GM23338 (cell line): ENCODE measurements around the gene CYYR1. TPM values are rescaled to one million over a fixed set of nuclear protein-coding genes. Genes with fewer than 3 reads are reported as not detected.

Experiments
- ATAC-seq: fragments of 200-7000 bp; cut with Tn5 transposase; 3 replicates; pipeline ENCODE4 v1.9.1; 2020
- DNase-seq: peaks from one replicate; pipeline ENCODE4 v3.0.0-alpha.2; 2015; ENCODE audit warnings: low spot score
- H2AFZ ChIP-seq: fragments of 200-600 bp; sonication (generic); 2 replicates; pipeline ENCODE4 v1.8.0; 2016; ENCODE audit warnings: antibody characterized with exemption, mild to moderate bottlenecking, moderate library complexity
- H3F3A ChIP-seq: fragments of 200-600 bp; sonication (generic); replicated peaks from 2 replicates; pipeline ENCODE4 v1.8.0; 2017; ENCODE audit warnings: antibody characterized with exemption, mixed run types, low read depth
- H3K27ac ChIP-seq: fragments of 200-600 bp; sonication (generic); 2 replicates; pipeline ENCODE4 v1.6.1; 2016; ENCODE audit warnings: low read depth
- H3K27me3 ChIP-seq: fragments of 200-600 bp; sonication (generic); 2 replicates; pipeline ENCODE4 v1.8.0; 2016; ENCODE audit warnings: mild to moderate bottlenecking, mixed run types, moderate library complexity; ENCODE audit not compliant: insufficient read depth
- H3K36me3 ChIP-seq: fragments of 200-600 bp; sonication (generic); 2 replicates; pipeline ENCODE4 v1.8.0; 2016; ENCODE audit warnings: mild to moderate bottlenecking; ENCODE audit not compliant: insufficient read depth
- H3K4me1 ChIP-seq: fragments of 200-600 bp; sonication (generic); 2 replicates; pipeline ENCODE4 v1.8.0; 2016; ENCODE audit warnings: mild to moderate bottlenecking, moderate library complexity; ENCODE audit not compliant: insufficient read depth
- H3K4me2 ChIP-seq: fragments of 200-600 bp; sonication (generic); 2 replicates; pipeline ENCODE4 v1.7.1; 2017; ENCODE audit warnings: mixed run types
- H3K4me3 ChIP-seq: fragments of 200-600 bp; sonication (generic); 2 replicates; pipeline ENCODE4 v1.6.1; 2016; ENCODE audit warnings: mixed run types
- H3K79me2 ChIP-seq: fragments of 200-600 bp; sonication (generic); replicated peaks from 2 replicates; pipeline ENCODE4 v1.8.0; 2017; ENCODE audit warnings: mild to moderate bottlenecking; ENCODE audit not compliant: insufficient read depth
- H3K9me2 ChIP-seq: fragments of 200-600 bp; sonication (generic); 2 replicates; pipeline ENCODE4 v1.8.0; 2017; ENCODE audit not compliant: insufficient read depth
- H4K20me1 ChIP-seq: fragments of 200-600 bp; sonication (generic); replicated peaks from 2 replicates; pipeline ENCODE4 v1.8.0; 2017; ENCODE audit warnings: mild to moderate bottlenecking; ENCODE audit not compliant: insufficient read depth
- H3K27ac Mint-ChIP-seq: 2 replicates; pipeline ENCODE4 v1.8.0; 2020; ENCODE audit warnings: inconsistent platforms, mild to moderate bottlenecking, moderate library complexity, mixed read lengths
- H3K27me3 Mint-ChIP-seq: 3 replicates; pipeline ENCODE4 v1.8.0; 2022; ENCODE audit warnings: low read depth, mild to moderate bottlenecking, moderate library complexity, mixed read lengths, inconsistent platforms; ENCODE audit not compliant: insufficient read depth, poor library complexity
- H3K36me3 Mint-ChIP-seq: 3 replicates; pipeline ENCODE4 v1.8.0; 2021; ENCODE audit warnings: low read depth, mild to moderate bottlenecking, inconsistent platforms, moderate library complexity, mixed read lengths
- H3K4me1 Mint-ChIP-seq: 3 replicates; pipeline ENCODE4 v1.8.0; 2020; ENCODE audit warnings: mild to moderate bottlenecking, inconsistent platforms, mixed read lengths
- H3K4me3 Mint-ChIP-seq: 3 replicates; pipeline ENCODE4 v1.8.0; 2021; ENCODE audit warnings: moderate library complexity, mild to moderate bottlenecking, inconsistent platforms, mixed read lengths
- H3K9me3 Mint-ChIP-seq: 3 replicates; pipeline ENCODE4 v1.8.0; 2020; ENCODE audit warnings: moderate library complexity, mild to moderate bottlenecking, inconsistent platforms, mixed read lengths
- JUNB ChIP-seq: IDR thresholded peaks from one replicate; pipeline ENCODE4 v1.6.1; 2016; ENCODE audit warnings: antibody characterized with exemption; ENCODE audit not compliant: unreplicated experiment
- NANOG ChIP-seq: IDR thresholded peaks from 2 replicates; pipeline ENCODE4 v1.6.1; 2016; ENCODE audit warnings: antibody characterized with exemption, borderline replicate concordance
- ZNF462 ChIP-seq: fragments of 250-450 bp; sonication (Bioruptor Pico); IDR thresholded peaks from 2 replicates; pipeline ENCODE4 v1.5.0; 2020; ENCODE audit warnings: mild to moderate bottlenecking, moderate library complexity
- polyA plus RNA-seq: library from polyadenylated mRNA; unstranded; fragments of >200 nt; fragmentation: Nextera tagmentation; extraction: Ambion mirVana; gene quantifications from 2 replicates; pipeline ENCODE4 v1.2.1, GENCODE V29; 2016
- total RNA-seq: library from RNA; depleted of rRNA; stranded (reverse); fragments of >200 nt; shearing (Covaris generic); gene quantifications from 2 replicates; pipeline ENCODE4 v1.2.3, GENCODE V29; 2014
- TF ChIP-seq, protein P1 (sequence below): IDR thresholded peaks from one replicate; pipeline ENCODE4 v1.6.1; 2018; ENCODE audit warnings: antibody characterized with exemption; ENCODE audit not compliant: unreplicated experiment
- TF ChIP-seq, protein P2 (sequence below), 2 experiments: fragments of 200-600 bp in 1 of 2; sonication (generic) in 1 of 2; conservative IDR thresholded peaks; 2 replicates each; pipeline versions ENCODE4 v1.5.1 to v1.6.1; 2016 to 2017; ENCODE audit warnings: antibody characterized with exemption in 2 of 2, low read depth in 2 of 2, mild to moderate bottlenecking in 2 of 2, moderate library complexity in 1 of 2
- TF ChIP-seq, protein P3 (sequence below): IDR thresholded peaks from 2 replicates; pipeline ENCODE4 v1.6.1; 2016; ENCODE audit warnings: antibody characterized with exemption

Gene CYYR1
- total and polyA plus RNA-seq, 2 experiments from 2014 or later: 23.8 to 25.4 TPM

DNA sequence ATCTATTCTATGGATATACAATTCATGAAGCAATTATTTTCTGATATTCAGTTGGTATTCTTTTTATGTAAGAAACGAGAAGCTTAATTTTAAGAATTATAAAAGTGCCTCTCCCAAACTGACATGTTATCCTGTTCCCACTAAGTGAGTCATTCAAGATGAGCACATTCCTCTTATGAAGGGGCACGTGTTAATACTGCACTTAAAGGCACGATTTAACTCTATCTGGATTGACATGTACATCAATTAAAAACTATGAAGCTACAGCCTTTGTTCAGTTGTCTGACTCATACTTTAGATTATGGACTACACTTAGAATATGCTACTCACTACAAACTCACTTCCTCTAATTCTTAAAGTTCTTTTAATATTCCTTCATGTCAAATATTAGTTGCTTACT, 111.6 kb downstream of the CYYR1 start:
- Histone ChIP-seq H3K79me2 (no peaks in the 10 kb centered on the region), H3K4me2 (no peak overlapping the region), H4K20me1 (no peaks in the 10 kb centered on the region), H3K9me2 (peaks cover 3% of the 10 kb centered on the region; the same call in 1 of the 2 replicates), H2AFZ (no peak overlapping the region), H3K27ac (no peak overlapping the region), H3K36me3 (no peaks in the 10 kb centered on the region), H3F3A (no peaks in the 10 kb centered on the region), H3K27me3 (no peaks in the 10 kb centered on the region), H3K4me3 (no peak overlapping the region), H3K4me1 (no peaks in the 10 kb centered on the region)
- TF ChIP-seq, protein P1, sequence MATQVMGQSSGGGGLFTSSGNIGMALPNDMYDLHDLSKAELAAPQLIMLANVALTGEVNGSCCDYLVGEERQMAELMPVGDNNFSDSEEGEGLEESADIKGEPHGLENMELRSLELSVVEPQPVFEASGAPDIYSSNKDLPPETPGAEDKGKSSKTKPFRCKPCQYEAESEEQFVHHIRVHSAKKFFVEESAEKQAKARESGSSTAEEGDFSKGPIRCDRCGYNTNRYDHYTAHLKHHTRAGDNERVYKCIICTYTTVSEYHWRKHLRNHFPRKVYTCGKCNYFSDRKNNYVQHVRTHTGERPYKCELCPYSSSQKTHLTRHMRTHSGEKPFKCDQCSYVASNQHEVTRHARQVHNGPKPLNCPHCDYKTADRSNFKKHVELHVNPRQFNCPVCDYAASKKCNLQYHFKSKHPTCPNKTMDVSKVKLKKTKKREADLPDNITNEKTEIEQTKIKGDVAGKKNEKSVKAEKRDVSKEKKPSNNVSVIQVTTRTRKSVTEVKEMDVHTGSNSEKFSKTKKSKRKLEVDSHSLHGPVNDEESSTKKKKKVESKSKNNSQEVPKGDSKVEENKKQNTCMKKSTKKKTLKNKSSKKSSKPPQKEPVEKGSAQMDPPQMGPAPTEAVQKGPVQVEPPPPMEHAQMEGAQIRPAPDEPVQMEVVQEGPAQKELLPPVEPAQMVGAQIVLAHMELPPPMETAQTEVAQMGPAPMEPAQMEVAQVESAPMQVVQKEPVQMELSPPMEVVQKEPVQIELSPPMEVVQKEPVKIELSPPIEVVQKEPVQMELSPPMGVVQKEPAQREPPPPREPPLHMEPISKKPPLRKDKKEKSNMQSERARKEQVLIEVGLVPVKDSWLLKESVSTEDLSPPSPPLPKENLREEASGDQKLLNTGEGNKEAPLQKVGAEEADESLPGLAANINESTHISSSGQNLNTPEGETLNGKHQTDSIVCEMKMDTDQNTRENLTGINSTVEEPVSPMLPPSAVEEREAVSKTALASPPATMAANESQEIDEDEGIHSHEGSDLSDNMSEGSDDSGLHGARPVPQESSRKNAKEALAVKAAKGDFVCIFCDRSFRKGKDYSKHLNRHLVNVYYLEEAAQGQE: no peak
- TF ChIP-seq NANOG: no peak
- TF ChIP-seq, protein P2, sequence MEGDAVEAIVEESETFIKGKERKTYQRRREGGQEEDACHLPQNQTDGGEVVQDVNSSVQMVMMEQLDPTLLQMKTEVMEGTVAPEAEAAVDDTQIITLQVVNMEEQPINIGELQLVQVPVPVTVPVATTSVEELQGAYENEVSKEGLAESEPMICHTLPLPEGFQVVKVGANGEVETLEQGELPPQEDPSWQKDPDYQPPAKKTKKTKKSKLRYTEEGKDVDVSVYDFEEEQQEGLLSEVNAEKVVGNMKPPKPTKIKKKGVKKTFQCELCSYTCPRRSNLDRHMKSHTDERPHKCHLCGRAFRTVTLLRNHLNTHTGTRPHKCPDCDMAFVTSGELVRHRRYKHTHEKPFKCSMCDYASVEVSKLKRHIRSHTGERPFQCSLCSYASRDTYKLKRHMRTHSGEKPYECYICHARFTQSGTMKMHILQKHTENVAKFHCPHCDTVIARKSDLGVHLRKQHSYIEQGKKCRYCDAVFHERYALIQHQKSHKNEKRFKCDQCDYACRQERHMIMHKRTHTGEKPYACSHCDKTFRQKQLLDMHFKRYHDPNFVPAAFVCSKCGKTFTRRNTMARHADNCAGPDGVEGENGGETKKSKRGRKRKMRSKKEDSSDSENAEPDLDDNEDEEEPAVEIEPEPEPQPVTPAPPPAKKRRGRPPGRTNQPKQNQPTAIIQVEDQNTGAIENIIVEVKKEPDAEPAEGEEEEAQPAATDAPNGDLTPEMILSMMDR (conservative IDR thresholded peaks at IDR 0.05; ENCODE audit: low read depth in 2 of 2): no peak
- TF ChIP-seq, protein P3, sequence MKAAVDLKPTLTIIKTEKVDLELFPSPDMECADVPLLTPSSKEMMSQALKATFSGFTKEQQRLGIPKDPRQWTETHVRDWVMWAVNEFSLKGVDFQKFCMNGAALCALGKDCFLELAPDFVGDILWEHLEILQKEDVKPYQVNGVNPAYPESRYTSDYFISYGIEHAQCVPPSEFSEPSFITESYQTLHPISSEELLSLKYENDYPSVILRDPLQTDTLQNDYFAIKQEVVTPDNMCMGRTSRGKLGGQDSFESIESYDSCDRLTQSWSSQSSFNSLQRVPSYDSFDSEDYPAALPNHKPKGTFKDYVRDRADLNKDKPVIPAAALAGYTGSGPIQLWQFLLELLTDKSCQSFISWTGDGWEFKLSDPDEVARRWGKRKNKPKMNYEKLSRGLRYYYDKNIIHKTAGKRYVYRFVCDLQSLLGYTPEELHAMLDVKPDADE: no peak
- Mint-ChIP-seq H3K4me1 (no peaks in the 10 kb centered on the region), H3K4me3 (no peak overlapping the region), H3K27ac (no peak overlapping the region), H3K27me3 (peaks cover 2% of the 10 kb centered on the region), H3K36me3 (no peaks in the 10 kb centered on the region), H3K9me3 (no peaks in the 10 kb centered on the region; the same call in 2 of the 3 replicates)
- DNase-seq: no peak
- ATAC-seq: no peak

GRCh38 chr21:26460621-26461020, 112.5 kb downstream of the CYYR1 start:
- H3K79me2 ChIP-seq: no peaks in the 10 kb centered on the region
- no peaks in the 10 kb centered on the region for H3K36me3 ChIP-seq
- H3K27me3 ChIP-seq: no peaks in the 10 kb centered on the region
- H3K27ac ChIP-seq: no peak overlapping the region
- H4K20me1 ChIP-seq: no peaks in the 10 kb centered on the region
- H3F3A ChIP-seq: no peaks in the 10 kb centered on the region
- no peak overlapping the region for H2AFZ ChIP-seq
- no peak overlapping the region for H3K27ac Mint-ChIP-seq
- H3K4me1 Mint-ChIP-seq: no peaks in the 10 kb centered on the region
- H3K4me1 ChIP-seq: no peaks in the 10 kb centered on the region
- H3K9me2 ChIP-seq: peaks cover 3% of the 10 kb centered on the region; the same call in 1 of the 2 replicates
- DNase-seq (no peak), ATAC-seq (no peak)
- no peaks in the 10 kb centered on the region; the same call in 2 of the 3 replicates for H3K9me3 Mint-ChIP-seq
- no peak overlapping the region for H3K4me3 ChIP-seq
- no peak overlapping the region for H3K4me3 Mint-ChIP-seq
- H3K4me2 ChIP-seq: no peak overlapping the region
- peaks cover 2% of the 10 kb centered on the region for H3K27me3 Mint-ChIP-seq
- no peaks in the 10 kb centered on the region for H3K36me3 Mint-ChIP-seq
- TF ChIP-seq ZNF462 (CRISPR knock-in tag) (no peak), JUNB (no peak)
